Adrenal gland (tissue), 12 donors: ENCODE data around the gene FBXL14. TPM values are rescaled to one million over a fixed set of nuclear protein-coding genes. Genes with fewer than 3 reads are reported as not detected.

Source experiments
- DNase-seq, 7 donors: peaks; one replicate each; pipeline ENCODE4 v3.0.0-alpha.2; 2019 to 2020
- H3K27ac ChIP-seq, 5 donors: fragments of 200-600 bp; sonication (generic) in 4 of 5; 1 replicate in 3 of 5; 2 replicates in 2 of 5; pipeline versions ENCODE4 v1.5.1 to v1.8.0; 2016 to 2020; ENCODE audit warnings: mild to moderate bottlenecking in 1 of 5
- H3K27me3 ChIP-seq: fragments of 200-600 bp; 2 replicates; pipeline ENCODE4 v1.8.0; 2021
- H3K36me3 ChIP-seq, 2 donors: fragments of 200-600 bp; replicated peaks in 1 of 2; 1 replicate in 1 of 2; 2 replicates in 1 of 2; pipeline versions ENCODE4 v1.5.1 to v1.8.0; 2018 to 2022
- H3K4me1 ChIP-seq, 2 donors: fragments of 200-600 bp; replicated peaks in 1 of 2; 1 replicate in 1 of 2; 2 replicates in 1 of 2; pipeline versions ENCODE4 v1.5.1 to v1.8.0; 2018 to 2021
- H3K4me3 ChIP-seq, 4 donors: fragments of 200-600 bp; sonication (generic) in 3 of 4; one replicate each; pipeline ENCODE4 v1.5.1; 2016 to 2018
- H3K9me3 ChIP-seq, 3 donors: fragments of 200-600 bp; sonication (generic) in 1 of 3; replicated peaks in 1 of 3; 1 replicate in 2 of 3; 2 replicates in 1 of 3; pipeline versions ENCODE4 v1.5.1 to v1.8.0; 2016 to 2021
- CTCF ChIP-seq, 6 experiments: fragments of 450-650 bp in 4 of 6; fragments of 200-600 bp in 2 of 6; sonication (generic) in 1 of 6; IDR thresholded peaks; 1 replicate in 5 of 6; 2 replicates in 1 of 6; pipeline versions ENCODE4 v1.5.1 to v1.8.0; 2016 to 2021; ENCODE audit warnings: antibody characterized with exemption in 6 of 6, mild to moderate bottlenecking in 2 of 6, moderate library complexity in 1 of 6
- POLR2A ChIP-seq, 2 donors: fragments of 450-650 bp; IDR thresholded peaks; one replicate each; pipeline ENCODE4 v1.6.1; 2017; ENCODE audit warnings: antibody characterized with exemption in 2 of 2, mild to moderate bottlenecking in 2 of 2, moderate library complexity in 1 of 2
- WGBS, 4 donors: extraction: QIAGEN DNeasy Blood & Tissue Kit in 2 of 4; methylation state at CpG; one replicate each; pipeline versions ENCODE4 v1.1.5 to v1.1.7; 2013 to 2017; 5-methylcytosine and 5-hydroxymethylcytosine counted together
- intact Hi-C, 2 donors: fragments of 100-400 bp; cut with DNase I; formaldehyde crosslinking; loops; one replicate each; pipeline versions ENCODE4 v1.14.1 to v1.15.0; 2022 to 2023
- polyA plus RNA-seq, 3 donors: library from polyadenylated mRNA; stranded (reverse); fragments of 200-250 nt in 2 of 3; fragments of 350-450 nt in 1 of 3; fragmentation: Illumina TruSeq in 1 of 3; extraction: RNeasy Lipid Tissue Mini Kit (QIAGEN cat#74804) in 1 of 3; gene quantifications; one replicate each; pipeline ENCODE4 v1.2.3, GENCODE V29; 2013 to 2014
- total RNA-seq, 9 donors: library from RNA; depleted of rRNA in 4 of 9; stranded (reverse); fragments of >200 nt in 4 of 9; fragments of 120-200 nt in 1 of 9; fragmentation: NEBNext Ultra II Directional in 1 of 9; extraction: Animal tissue kit (Norgen Biotek cat#: 25700) in 1 of 9; gene quantifications; one replicate each; pipeline versions ENCODE4 v1.1.0 to v1.2.4, GENCODE V29; 2013 to 2023
- donor health status: healthy with polysubstance abuse.
- donor health status: Bipolar disorder and iron deficiency.
- donor health status: DM: yes; HTN: yes; CAD: no.
- donor health status: DM: no; HTN: no; CAD: no.
- donor health status: DM: no; HTN: no; CAD: no.
- donor health status: DM: yes; HTN: yes; CAD: no.

The FBXL14 gene
- total and polyA plus RNA-seq, 12 donors = 1.2 to 19.1 (median 12.4) TPM

GRCh38 chr12:1642513-1642912 lies 48.1 kb upstream of the FBXL14 start:
- Histone ChIP-seq H3K27ac (no peak overlapping the region), H3K9me3 (no peaks in the 10 kb centered on the region), H3K4me3 (no peak overlapping the region), H3K27me3 (no peaks in the 10 kb centered on the region), H3K36me3 (no peaks in the 10 kb centered on the region), H3K4me1 (peaks cover 7 to 9% of the 10 kb centered on the region in 2 donors)
- DNase-seq = no peak
- intact Hi-C loops = loop anchor here in 1 of 2 donors (10.0 kb wide), 1 partner anchor 292 kb away; no protein-coding TSS in a partner anchor
- WGBS, 4 donors = 74 to 88% (median 81%) methylated on average over 7 of the region's 7 CpGs
- TF ChIP-seq POLR2A (IDR thresholded peaks at IDR 0.05) (no peak), CTCF (IDR thresholded peaks at IDR 0.05) (no peak)

- no peak overlapping the region for H3K4me3 ChIP-seq
- intact Hi-C loops = loop anchor here in 1 of 2 donors (10.0 kb wide), 1 partner anchor 294 kb away; no protein-coding TSS in a partner anchor
- no peaks in the 10 kb centered on the region for H3K36me3 ChIP-seq
- WGBS, 4 donors = 80 to 86% (median 84%) methylated on average over 13 to 18 of the region's 18 CpGs
- no peaks in the 10 kb centered on the region for H3K9me3 ChIP-seq
- TF ChIP-seq CTCF (IDR thresholded peaks at IDR 0.05) (no peak), POLR2A (IDR thresholded peaks at IDR 0.05) (no peak)
- H3K4me1 ChIP-seq = peaks cover 7 to 9% of the 10 kb centered on the region in 2 donors
- H3K27me3 ChIP-seq = no peaks in the 10 kb centered on the region
- H3K27ac ChIP-seq = no peak overlapping the region
- no peak for DNase-seq
Measured at GRCh38 chr12:1640328-1641234, 46.2 kb upstream of the FBXL14 start.

- intact Hi-C loops = loop anchor here in 1 of 2 donors (10.0 kb wide), 2 partner anchors 395 to 945 kb away; no protein-coding TSS in a partner anchor
Measured at GRCh38 chr12:1639538-1639937, 45.2 kb upstream of the FBXL14 start.

More at GRCh38 chr12:1639538-1639937, 45.2 kb upstream of the FBXL14 start:
- Histone ChIP-seq H3K4me1 (peaks cover 3 to 5% of the 10 kb centered on the region in 2 donors), H3K27ac (no peak overlapping the region), H3K36me3 (no peaks in the 10 kb centered on the region), H3K9me3 (no peaks in the 10 kb centered on the region), H3K4me3 (no peak overlapping the region), H3K27me3 (no peaks in the 10 kb centered on the region)
- 83 to 90% (median 89%) methylated on average over 28 to 40 of the region's 40 CpGs for WGBS, 4 donors
- no peak for TF ChIP-seq POLR2A (IDR thresholded peaks at IDR 0.05)
- no peak for TF ChIP-seq CTCF (IDR thresholded peaks at IDR 0.05)
- DNase-seq = no peak
